OCI-LY1 (cell line): ENCODE results near the gene SYT2.

Experiments used
- H2AFZ ChIP-seq: fragments of 200-600 bp; sonication (generic), shearing (Covaris generic); 2 replicates; pipeline ENCODE4 v1.6.0; 2014; ENCODE audit warnings: antibody characterized with exemption, mild to moderate bottlenecking, low read length
- H3F3A ChIP-seq: fragments of 200-600 bp; sonication (generic), shearing (Covaris generic); 2 replicates; pipeline ENCODE4 v1.6.0; 2014; ENCODE audit warnings: mild to moderate bottlenecking, antibody characterized with exemption, low read length, moderate library complexity; ENCODE audit not compliant: insufficient read depth
- H3K27ac ChIP-seq: fragments of 200-600 bp; sonication (generic); 2 replicates; pipeline ENCODE4 v1.5.1; 2014; ENCODE audit warnings: low read length, mixed run types, mild to moderate bottlenecking, low read depth; ENCODE audit not compliant: poor library complexity, severe bottlenecking
- H3K27me3 ChIP-seq: fragments of 200-600 bp; sonication (generic); 2 replicates; pipeline ENCODE4 v1.6.0; 2014; ENCODE audit warnings: antibody characterized with exemption, mild to moderate bottlenecking, low read length, moderate library complexity; ENCODE audit not compliant: insufficient read depth
- H3K36me3 ChIP-seq: fragments of 200-600 bp; sonication (generic); 2 replicates; pipeline ENCODE4 v1.6.1; 2014; ENCODE audit warnings: mild to moderate bottlenecking, antibody characterized with exemption, low read length, moderate library complexity, mixed read lengths; ENCODE audit not compliant: insufficient read depth
- H3K4me1 ChIP-seq: fragments of 200-600 bp; sonication (generic); 2 replicates; pipeline ENCODE4 v1.5.1; 2014; ENCODE audit warnings: mild to moderate bottlenecking, low read length, moderate library complexity; ENCODE audit not compliant: insufficient read depth, severe bottlenecking
- H3K4me2 ChIP-seq: fragments of 200-600 bp; sonication (generic), shearing (Covaris generic); 2 replicates; pipeline ENCODE4 v1.6.1; 2014; ENCODE audit warnings: low read length
- H3K4me3 ChIP-seq: fragments of 200-600 bp; sonication (generic); 2 replicates; pipeline ENCODE4 v1.5.1; 2014; ENCODE audit warnings: low read length, low read depth, mild to moderate bottlenecking, mixed read lengths; ENCODE audit not compliant: poor library complexity, severe bottlenecking
- H3K79me2 ChIP-seq: fragments of 200-600 bp; shearing (Covaris generic); 2 replicates; pipeline ENCODE4 v1.6.1; 2016; ENCODE audit warnings: mixed run types, low read length, mixed read lengths; ENCODE audit not compliant: insufficient read depth
- H3K9ac ChIP-seq: fragments of 200-600 bp; sonication (generic), shearing (Covaris generic); 2 replicates; pipeline ENCODE4 v1.6.1; 2014; ENCODE audit warnings: mild to moderate bottlenecking, low read length, mixed read lengths
- H3K9me2 ChIP-seq: fragments of 200-600 bp; sonication (generic), shearing (Covaris generic); 2 replicates; pipeline ENCODE4 v1.6.1; 2014; ENCODE audit warnings: low read depth, mild to moderate bottlenecking, low read length, mixed read lengths
- H3K9me3 ChIP-seq: fragments of 200-600 bp; shearing (Covaris generic); 2 replicates; pipeline ENCODE4 v1.6.1; 2014; ENCODE audit warnings: low read length, mixed read lengths
- H4K20me1 ChIP-seq: fragments of 200-600 bp; sonication (generic), shearing (Covaris generic); 2 replicates; pipeline ENCODE4 v1.6.0; 2016; ENCODE audit warnings: mild to moderate bottlenecking, low read length; ENCODE audit not compliant: insufficient read depth
- CTCF ChIP-seq: fragments of 200-600 bp; sonication (generic), shearing (Covaris generic); IDR thresholded peaks from 2 replicates; pipeline ENCODE4 v1.5.1; 2017; ENCODE audit warnings: mild to moderate bottlenecking, antibody characterized with exemption, low read length, moderate library complexity, mixed read lengths
- EZH2 ChIP-seq: fragments of 200-600 bp; sonication (generic), shearing (Covaris generic); IDR thresholded peaks from 2 replicates; pipeline ENCODE4 v1.8.0; 2017; ENCODE audit warnings: borderline replicate concordance, mixed run types, mild to moderate bottlenecking, antibody characterized with exemption, low read length, moderate library complexity, mixed read lengths

The SYT2 gene

GRCh38 chr1:202664083-202664482, 46.2 kb downstream of the SYT2 start:
- no peak overlapping the region for H3K9ac ChIP-seq
- H3K27me3 ChIP-seq = no peaks in the 10 kb centered on the region; the same call in 1 of the 2 replicates
- no peak for TF ChIP-seq CTCF
- no peak for TF ChIP-seq EZH2
- H3K79me2 ChIP-seq = no peaks in the 10 kb centered on the region
- no peak overlapping the region for H3K4me3 ChIP-seq
- H3K9me2 ChIP-seq = no peaks in the 10 kb centered on the region
- H2AFZ ChIP-seq = no peak overlapping the region
- no peaks in the 10 kb centered on the region for H3K4me1 ChIP-seq
- no peak overlapping the region for H3K4me2 ChIP-seq
- H4K20me1 ChIP-seq = no peaks in the 10 kb centered on the region
- no peaks in the 10 kb centered on the region for H3K36me3 ChIP-seq
- no peaks in the 10 kb centered on the region for H3K9me3 ChIP-seq
- H3F3A ChIP-seq = no peaks in the 10 kb centered on the region
- H3K27ac ChIP-seq = no peak overlapping the region

GRCh38 chr1:202663131-202663530, 47.1 kb downstream of the SYT2 start:
- H3K27me3 ChIP-seq = no peaks in the 10 kb centered on the region; the same call in 1 of the 2 replicates

GRCh38 chr1:202662081-202662480, 48.2 kb downstream of the SYT2 start:
- TF ChIP-seq CTCF (no peak), EZH2 (no peak)
- H3K9me3 ChIP-seq = no peaks in the 10 kb centered on the region
- no peaks in the 10 kb centered on the region for H3K79me2 ChIP-seq
- no peaks in the 10 kb centered on the region for H3K4me1 ChIP-seq
- H3K27ac ChIP-seq = no peak overlapping the region
- H3K27me3 ChIP-seq = no peaks in the 10 kb centered on the region; the same call in 1 of the 2 replicates
- H3K4me3 ChIP-seq = no peak overlapping the region
- H4K20me1 ChIP-seq = no peaks in the 10 kb centered on the region
- no peaks in the 10 kb centered on the region for H3F3A ChIP-seq
- no peaks in the 10 kb centered on the region for H3K9me2 ChIP-seq
- no peak overlapping the region for H2AFZ ChIP-seq
- no peak overlapping the region for H3K4me2 ChIP-seq
- no peak overlapping the region for H3K9ac ChIP-seq
- no peaks in the 10 kb centered on the region for H3K36me3 ChIP-seq

More at GRCh38 chr1:202663131-202663530, 47.1 kb downstream of the SYT2 start:
- Histone ChIP-seq H3F3A (no peaks in the 10 kb centered on the region), H3K4me2 (no peak overlapping the region), H3K9ac (no peak overlapping the region), H3K4me1 (no peaks in the 10 kb centered on the region), H3K9me2 (no peaks in the 10 kb centered on the region), H3K27ac (no peak overlapping the region), H3K9me3 (no peaks in the 10 kb centered on the region), H3K4me3 (no peak overlapping the region), H2AFZ (no peak overlapping the region), H3K36me3 (no peaks in the 10 kb centered on the region), H3K79me2 (no peaks in the 10 kb centered on the region), H4K20me1 (no peaks in the 10 kb centered on the region)
- TF ChIP-seq CTCF = no peak
- TF ChIP-seq EZH2 = no peak
